ENCODE data around the gene CLMP. TPM values are rescaled to one million over a fixed set of nuclear protein-coding genes. Genes with fewer than 3 reads are reported as not detected.

Gene CLMP
- total RNA-seq, 2 donors from 2014 or later, result 10.1 to 22.1 TPM

DNA sequence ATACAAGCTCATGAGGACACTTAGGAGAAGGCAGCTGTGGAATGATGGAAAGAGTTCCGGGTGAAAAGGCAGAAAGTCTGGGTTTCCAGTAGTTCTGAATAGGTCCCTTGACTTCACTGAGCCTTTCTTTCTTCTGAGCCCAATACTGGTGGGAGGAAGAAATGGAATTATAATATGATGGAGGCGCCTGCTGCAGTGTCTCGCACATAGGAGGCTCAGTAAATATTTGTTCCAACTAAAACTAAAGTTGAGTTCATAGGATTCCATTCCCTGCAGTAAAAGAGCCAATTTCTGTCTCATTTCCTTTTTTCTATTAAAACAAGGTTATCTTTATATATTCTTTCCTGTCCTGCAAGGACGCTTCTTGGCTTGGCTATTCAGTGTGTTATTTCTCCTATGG, 5.2 kb upstream of the CLMP start:
- peaks cover 8% of the 10 kb centered on the region for H3K4me1 ChIP-seq
- H3K9me3 ChIP-seq, result no peaks in the 10 kb centered on the region
- no peak for TF ChIP-seq POLR2A (IDR thresholded peaks at IDR 0.05)
- TF ChIP-seq, protein P1, sequence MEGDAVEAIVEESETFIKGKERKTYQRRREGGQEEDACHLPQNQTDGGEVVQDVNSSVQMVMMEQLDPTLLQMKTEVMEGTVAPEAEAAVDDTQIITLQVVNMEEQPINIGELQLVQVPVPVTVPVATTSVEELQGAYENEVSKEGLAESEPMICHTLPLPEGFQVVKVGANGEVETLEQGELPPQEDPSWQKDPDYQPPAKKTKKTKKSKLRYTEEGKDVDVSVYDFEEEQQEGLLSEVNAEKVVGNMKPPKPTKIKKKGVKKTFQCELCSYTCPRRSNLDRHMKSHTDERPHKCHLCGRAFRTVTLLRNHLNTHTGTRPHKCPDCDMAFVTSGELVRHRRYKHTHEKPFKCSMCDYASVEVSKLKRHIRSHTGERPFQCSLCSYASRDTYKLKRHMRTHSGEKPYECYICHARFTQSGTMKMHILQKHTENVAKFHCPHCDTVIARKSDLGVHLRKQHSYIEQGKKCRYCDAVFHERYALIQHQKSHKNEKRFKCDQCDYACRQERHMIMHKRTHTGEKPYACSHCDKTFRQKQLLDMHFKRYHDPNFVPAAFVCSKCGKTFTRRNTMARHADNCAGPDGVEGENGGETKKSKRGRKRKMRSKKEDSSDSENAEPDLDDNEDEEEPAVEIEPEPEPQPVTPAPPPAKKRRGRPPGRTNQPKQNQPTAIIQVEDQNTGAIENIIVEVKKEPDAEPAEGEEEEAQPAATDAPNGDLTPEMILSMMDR (IDR thresholded peaks at IDR 0.05), result no peak
- no peak overlapping the region for H3K27ac ChIP-seq
- no peaks in the 10 kb centered on the region for H3K36me3 ChIP-seq (replicated peaks in 1 of 2; ENCODE audit: insufficient read depth in 1 of 2, low read depth in 2 of 2)
- intact Hi-C loops (cut with DNase I), result no loop called here
- no peak overlapping the region for H3K4me3 ChIP-seq
- WGBS, 2 donors, result 61% methylated on average over 4 of the region's 4 CpGs
- DNase-seq (no peak), ATAC-seq (no peak)
- H3K27me3 ChIP-seq, result no peaks in the 10 kb centered on the region

DNA sequence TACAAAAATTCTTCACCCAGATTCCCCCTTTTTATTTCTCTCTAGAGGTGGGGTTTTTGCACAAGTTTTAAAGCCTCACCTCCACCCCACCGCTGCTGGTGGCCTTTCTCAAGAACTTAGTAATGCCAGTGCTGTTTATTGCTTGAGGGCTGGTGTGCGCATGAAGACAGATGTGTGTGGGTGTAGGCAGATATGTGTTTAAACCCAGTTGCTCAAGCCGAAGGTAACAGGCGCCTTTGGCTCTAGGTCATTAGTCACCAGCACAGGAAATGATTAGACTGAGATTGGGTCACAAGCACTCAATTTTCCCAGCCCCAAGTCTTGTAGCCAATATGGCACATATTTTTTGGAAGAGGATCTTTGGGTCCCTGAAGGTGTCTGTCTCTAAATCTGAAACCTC, 2.7 kb upstream of the CLMP start:
- Histone ChIP-seq H3K27ac (no peak overlapping the region), H3K4me3 (no peak overlapping the region), H3K27me3 (no peaks in the 10 kb centered on the region), H3K4me1 (peaks cover 18% of the 10 kb centered on the region), H3K36me3 (replicated peaks in 1 of 2; ENCODE audit: insufficient read depth in 1 of 2, low read depth in 2 of 2) (no peaks in the 10 kb centered on the region), H3K9me3 (no peaks in the 10 kb centered on the region)
- 67 to 71% methylated on average over 4 of the region's 4 CpGs for WGBS, 2 donors
- DNase-seq (no peak), ATAC-seq (no peak)
- no peak for TF ChIP-seq POLR2A (IDR thresholded peaks at IDR 0.05)
- TF ChIP-seq, protein P1 (IDR thresholded peaks at IDR 0.05), result no peak
- intact Hi-C loops (cut with DNase I), result no loop called here

DNA sequence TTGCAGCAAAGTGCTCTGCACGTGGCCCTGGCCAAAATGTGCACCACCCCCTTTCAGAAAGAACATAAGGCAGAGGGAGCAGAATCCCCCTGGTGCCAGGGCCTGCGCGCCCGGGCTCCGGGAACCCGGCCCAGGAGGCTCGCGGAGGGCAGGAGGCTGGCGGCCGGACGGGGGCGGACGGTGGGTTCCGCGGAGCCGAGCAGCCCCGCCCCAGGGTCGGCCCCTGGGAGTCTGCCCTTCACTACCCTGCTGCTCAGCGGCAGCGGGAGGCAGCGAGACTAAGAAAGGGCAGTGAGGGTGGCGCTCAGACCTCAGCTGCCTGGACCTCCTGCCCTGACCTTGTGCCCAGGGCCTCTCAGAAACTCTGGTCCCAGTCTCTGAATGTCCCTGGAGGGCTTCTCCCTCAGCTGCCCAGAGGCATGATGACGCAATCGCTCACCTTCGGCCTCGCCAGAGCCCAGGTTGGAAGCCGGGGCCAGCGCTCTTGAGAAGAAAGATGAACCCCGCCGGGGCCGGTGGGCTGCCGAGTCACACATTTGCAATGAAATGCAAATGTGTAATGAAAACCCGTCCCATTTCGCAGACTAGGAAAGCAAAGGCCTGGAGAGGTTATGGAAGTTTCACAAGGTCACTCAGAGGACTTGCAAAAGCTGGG, 1.1 kb upstream of the CLMP start:
- H3K4me3 ChIP-seq, result no peak overlapping the region
- H3K4me1 ChIP-seq, result peaks cover 18% of the 10 kb centered on the region
- WGBS, 2 donors, result 22 to 53% methylated on average over 13 to 34 of the region's 34 CpGs
- no peak overlapping the region for H3K27ac ChIP-seq
- TF ChIP-seq, protein P1 (IDR thresholded peaks at IDR 0.05), result no peak
- no peak for TF ChIP-seq POLR2A (IDR thresholded peaks at IDR 0.05)
- ATAC-seq (no peak), DNase-seq (no peak)
- H3K36me3 ChIP-seq (replicated peaks in 1 of 2; ENCODE audit: insufficient read depth in 1 of 2, low read depth in 2 of 2), result no peaks in the 10 kb centered on the region
- H3K27me3 ChIP-seq, result no peaks in the 10 kb centered on the region
- intact Hi-C loops (cut with DNase I), result no loop called here
- no peaks in the 10 kb centered on the region for H3K9me3 ChIP-seq

DNA sequence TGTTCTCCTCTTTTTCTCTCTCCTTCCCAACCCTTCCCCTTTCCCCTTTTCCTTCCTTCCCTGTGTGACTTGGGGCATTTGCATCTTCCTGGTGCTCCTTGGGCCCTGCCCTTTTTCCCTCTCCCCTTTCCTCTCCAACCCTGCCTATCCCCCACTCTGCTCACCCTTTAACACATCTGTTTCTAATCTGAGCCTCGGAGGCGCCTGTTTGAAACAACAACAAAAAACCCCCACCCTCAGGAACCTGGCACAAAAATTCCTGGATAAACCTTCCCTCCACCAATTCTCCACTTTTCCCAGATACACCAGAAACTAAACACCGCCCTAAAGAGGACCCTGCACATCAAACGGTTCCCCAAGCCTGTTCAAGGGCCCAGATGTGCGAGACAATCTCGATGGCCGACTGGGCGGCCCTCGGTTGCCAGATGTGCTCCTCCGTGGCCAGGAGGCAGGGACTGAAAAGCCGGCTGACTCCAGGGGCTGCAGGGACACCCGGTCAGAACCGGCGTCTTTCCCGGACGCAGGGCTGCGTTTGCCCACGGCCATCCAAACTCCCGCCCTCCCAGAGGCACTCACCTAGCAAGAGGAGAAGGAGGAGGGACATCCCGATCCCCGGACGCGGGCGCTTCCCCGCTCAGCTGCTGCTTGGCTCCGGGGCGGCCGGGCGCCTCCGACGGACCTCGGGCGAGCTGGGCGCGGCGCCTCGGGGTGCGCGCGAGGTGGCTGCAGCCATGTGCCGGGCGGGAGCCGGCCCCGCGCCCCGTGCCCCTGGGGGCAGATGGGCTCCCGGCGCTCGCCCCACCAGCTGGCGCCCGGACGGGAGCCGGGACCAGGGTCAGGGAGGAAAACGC, 486 bp downstream of the CLMP start:
- ATAC-seq (peak; percentile 54), DNase-seq (peak in 1 of 4 donors; percentile 20)
- Histone ChIP-seq H3K27me3 (no peaks in the 10 kb centered on the region), H3K4me1 (peaks cover 18% of the 10 kb centered on the region), H3K4me3 (no peak overlapping the region), H3K36me3 (replicated peaks in 1 of 2; ENCODE audit: insufficient read depth in 1 of 2, low read depth in 2 of 2) (no peaks in the 10 kb centered on the region), H3K9me3 (no peaks in the 10 kb centered on the region), H3K27ac (peak overlapping the region in 1 of 4 donors; percentile 3)
- 6 to 15% methylated on average over 20 to 52 of the region's 54 CpGs for WGBS, 2 donors
- TF ChIP-seq, protein P1 (IDR thresholded peaks at IDR 0.05), result no peak
- TF ChIP-seq POLR2A (IDR thresholded peaks at IDR 0.05), result no peak
- intact Hi-C loops (cut with DNase I), result no loop called here

Measured in body of pancreas (tissue), 4 donors.